PC-9 (cell line): ENCODE measurements around the gene SIGLEC7. TPM values are rescaled to one million over a fixed set of nuclear protein-coding genes. Genes with fewer than 3 reads are reported as not detected.

ENCODE experiments used
- BruUV-seq: library from RNA; stranded (reverse); fragments of 400-500 nt; replicated peaks from 2 replicates; lab custom pipeline; 2021; lab: Mats Ljungman, UMichigan
- CTCF ChIA-PET: fragments of 300-600 bp; sonication (Branson Sonifier 250); formaldehyde crosslinking; loops from one replicate; lab custom pipeline; 2022; ENCODE audit warnings: antibody characterized with exemption; lab: Charles Lee
- POLR2A ChIA-PET: fragments of 300-600 bp; sonication (Branson Sonifier 250); formaldehyde crosslinking; loops from one replicate; lab custom pipeline; 2022; ENCODE audit warnings: antibody characterized with exemption; ENCODE audit not compliant: unreplicated experiment; lab: Charles Lee
- DNase-seq, 2 experiments: peaks; one replicate each; pipeline versions ENCODE4 v3.0.0 to v3.0.0-alpha.2; 2015 to 2022; ENCODE audit warnings: mixed read lengths in 1 of 2
- H2AFZ ChIP-seq: fragments of 200-600 bp; sonication (generic); 2 replicates; pipeline ENCODE4 v1.8.1; 2017; ENCODE audit warnings: antibody characterized with exemption
- H3F3A ChIP-seq: fragments of 200-600 bp; sonication (generic); 2 replicates; pipeline ENCODE4 v1.8.1; 2017; ENCODE audit warnings: antibody characterized with exemption, mild to moderate bottlenecking, low read depth; ENCODE audit not compliant: insufficient read depth
- H3K27ac ChIP-seq: fragments of 200-600 bp; sonication (generic); 2 replicates; pipeline ENCODE4 v1.6.1; 2016; ENCODE audit warnings: mixed run types
- H3K27me3 ChIP-seq: fragments of 200-600 bp; sonication (generic); 2 replicates; pipeline ENCODE4 v1.6.1; 2016; ENCODE audit warnings: low read depth, mixed run types; ENCODE audit not compliant: insufficient read depth
- H3K36me3 ChIP-seq: fragments of 200-600 bp; sonication (generic); 2 replicates; pipeline ENCODE4 v1.6.1; 2016; ENCODE audit warnings: low read depth, mixed run types
- H3K4me1 ChIP-seq: fragments of 200-600 bp; sonication (generic); replicated peaks from 2 replicates; pipeline ENCODE4 v1.6.1; 2016; ENCODE audit warnings: mixed run types; ENCODE audit not compliant: insufficient read depth
- H3K4me2 ChIP-seq: fragments of 200-600 bp; sonication (generic); 2 replicates; pipeline ENCODE4 v1.6.1; 2017; ENCODE audit warnings: mixed run types
- H3K4me3 ChIP-seq: fragments of 200-600 bp; sonication (generic); 2 replicates; pipeline ENCODE4 v1.6.1; 2016; ENCODE audit warnings: mixed run types
- H3K79me2 ChIP-seq: fragments of 200-600 bp; sonication (generic); 2 replicates; pipeline ENCODE4 v1.6.1; 2017; ENCODE audit warnings: low read depth, mixed run types
- H3K9me2 ChIP-seq: fragments of 200-600 bp; sonication (generic); 2 replicates; pipeline ENCODE4 v1.8.1; 2017; ENCODE audit warnings: mild to moderate bottlenecking; ENCODE audit not compliant: insufficient read depth
- H3K9me3 ChIP-seq: fragments of 200-600 bp; sonication (generic); 2 replicates; pipeline ENCODE4 v1.8.1; 2016; ENCODE audit warnings: low read depth; ENCODE audit not compliant: insufficient read depth
- H4K20me1 ChIP-seq: fragments of 200-600 bp; sonication (generic); 2 replicates; pipeline ENCODE4 v1.8.1; 2017; ENCODE audit not compliant: insufficient read depth
- EZH2 ChIP-seq: fragments of 200-600 bp; sonication (generic); IDR thresholded peaks from 2 replicates; pipeline ENCODE4 v1.8.0; 2017; ENCODE audit warnings: antibody characterized with exemption, low read depth
- intact Hi-C: fragments of 100-400 bp; cut with micrococcal nuclease; formaldehyde crosslinking; loops from one replicate; pipeline ENCODE4 v1.10.0; 2022; ENCODE audit not compliant: unreplicated experiment
- total RNA-seq: library from RNA; stranded (reverse); gene quantifications from 2 replicates; pipeline ENCODE4 v1.2.3, GENCODE V29; 2021
- TF ChIP-seq, protein P1 (sequence below): fragments of 200-600 bp; sonication (generic); conservative IDR thresholded peaks from 2 replicates; pipeline ENCODE4 v1.6.1; 2017; ENCODE audit warnings: mixed run types, antibody characterized with exemption, mild to moderate bottlenecking, moderate library complexity

SIGLEC7 gene
- total RNA-seq, 1 experiment from 2014 or later, result not detected

DNA sequence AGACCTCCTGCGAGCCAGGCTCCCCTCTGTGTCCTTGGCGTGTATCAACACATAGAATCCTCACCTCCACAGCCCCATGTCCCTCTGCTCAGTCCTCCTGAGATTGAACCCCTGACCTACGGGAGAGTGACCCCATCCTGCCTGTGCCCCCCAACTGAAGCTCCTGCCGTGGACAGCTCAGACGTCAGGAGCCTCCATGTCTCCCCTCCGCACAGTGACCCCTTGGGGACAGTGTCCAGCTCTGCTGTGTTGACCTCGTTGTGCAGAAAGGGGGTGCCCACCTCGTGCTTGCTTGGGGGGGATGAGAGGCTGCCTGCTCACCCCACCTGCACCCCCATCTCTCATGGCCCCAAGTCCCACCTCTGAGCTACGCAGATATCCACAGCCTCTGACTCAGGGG lies 17.9 kb upstream of the SIGLEC7 start:
- H3K79me2 ChIP-seq, result no peaks in the 10 kb centered on the region
- CTCF ChIA-PET, result no interaction called here

DNA sequence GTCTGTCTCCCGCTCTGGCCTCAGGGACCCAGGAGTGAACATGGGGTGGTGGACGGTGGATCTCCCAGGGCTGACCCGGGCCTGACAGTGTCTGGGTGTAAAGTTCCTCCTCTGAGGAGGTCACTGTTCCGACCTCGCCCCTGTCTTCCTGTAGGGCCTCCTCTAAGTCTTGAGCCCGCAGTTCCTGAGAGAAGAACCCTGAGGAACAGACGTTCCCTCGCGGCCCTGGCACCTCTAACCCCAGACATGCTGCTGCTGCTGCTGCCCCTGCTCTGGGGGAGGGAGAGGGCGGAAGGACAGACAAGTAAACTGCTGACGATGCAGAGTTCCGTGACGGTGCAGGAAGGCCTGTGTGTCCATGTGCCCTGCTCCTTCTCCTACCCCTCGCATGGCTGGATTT lies 17.4 kb upstream of the SIGLEC7 start, which contains the start of gene SIGLEC9:
SIGLEC9 (plus strand) TSS at position 178 of the 400 bp plus-strand sequence; CDS start at position 247, 69 bp downstream.
- intact Hi-C loops, result no loop called here
- H3K4me2 ChIP-seq, result no peak within 1 kb of the TSS
- TF ChIP-seq, protein P1, sequence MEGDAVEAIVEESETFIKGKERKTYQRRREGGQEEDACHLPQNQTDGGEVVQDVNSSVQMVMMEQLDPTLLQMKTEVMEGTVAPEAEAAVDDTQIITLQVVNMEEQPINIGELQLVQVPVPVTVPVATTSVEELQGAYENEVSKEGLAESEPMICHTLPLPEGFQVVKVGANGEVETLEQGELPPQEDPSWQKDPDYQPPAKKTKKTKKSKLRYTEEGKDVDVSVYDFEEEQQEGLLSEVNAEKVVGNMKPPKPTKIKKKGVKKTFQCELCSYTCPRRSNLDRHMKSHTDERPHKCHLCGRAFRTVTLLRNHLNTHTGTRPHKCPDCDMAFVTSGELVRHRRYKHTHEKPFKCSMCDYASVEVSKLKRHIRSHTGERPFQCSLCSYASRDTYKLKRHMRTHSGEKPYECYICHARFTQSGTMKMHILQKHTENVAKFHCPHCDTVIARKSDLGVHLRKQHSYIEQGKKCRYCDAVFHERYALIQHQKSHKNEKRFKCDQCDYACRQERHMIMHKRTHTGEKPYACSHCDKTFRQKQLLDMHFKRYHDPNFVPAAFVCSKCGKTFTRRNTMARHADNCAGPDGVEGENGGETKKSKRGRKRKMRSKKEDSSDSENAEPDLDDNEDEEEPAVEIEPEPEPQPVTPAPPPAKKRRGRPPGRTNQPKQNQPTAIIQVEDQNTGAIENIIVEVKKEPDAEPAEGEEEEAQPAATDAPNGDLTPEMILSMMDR, result no peak
- TF ChIP-seq EZH2, result no peak
- H3K79me2 ChIP-seq, result no peaks in the 10 kb centered on the region
- no peak for DNase-seq
- ChIA-PET CTCF (no interaction called here), POLR2A (no interaction called here)
- H2AFZ ChIP-seq, result no peak within 1 kb of the TSS
- no peaks in the 10 kb centered on the region for H3K9me2 ChIP-seq
- peaks cover 4% of the 10 kb centered on the region; the same call in 1 of the 2 replicates for H3F3A ChIP-seq
- peaks cover 97% of the 10 kb centered on the region for H3K27me3 ChIP-seq
- no TSS peak for BruUV-seq
- H3K4me1 ChIP-seq, result 0 out of 2 replicates have a peak, but pooled peaks cover 9% of the 10 kb centered on the region
- H3K4me3 ChIP-seq, result no peak within 1 kb of the TSS
- H4K20me1 ChIP-seq, result no peaks in the 10 kb centered on the region
- H3K9me3 ChIP-seq, result no peaks in the 10 kb centered on the region
- no peaks in the 10 kb centered on the region for H3K36me3 ChIP-seq
- H3K27ac ChIP-seq, result no peak within 1 kb of the TSS

More for the DNA sequence above, 17.9 kb upstream of the SIGLEC7 start:
- H3K27me3 ChIP-seq, result peaks cover 97% of the 10 kb centered on the region
- H3K9me3 ChIP-seq, result no peaks in the 10 kb centered on the region
- no peaks in the 10 kb centered on the region for H3K9me2 ChIP-seq
- TF ChIP-seq, protein P1, result no peak
- no peak for TF ChIP-seq EZH2
- no peak overlapping the region for H3K4me3 ChIP-seq
- no TSS peak for BruUV-seq
- no peak overlapping the region for H3K27ac ChIP-seq
- POLR2A ChIA-PET, result no interaction called here
- no peak for DNase-seq
- intact Hi-C loops, result no loop called here
- no peak overlapping the region for H3K4me2 ChIP-seq
- H3K36me3 ChIP-seq, result no peaks in the 10 kb centered on the region
- H3K4me1 ChIP-seq, result 0 out of 2 replicates have a peak, but pooled peaks cover 7% of the 10 kb centered on the region
- peaks cover 4% of the 10 kb centered on the region; the same call in 1 of the 2 replicates for H3F3A ChIP-seq
- no peak overlapping the region for H2AFZ ChIP-seq
- H4K20me1 ChIP-seq, result no peaks in the 10 kb centered on the region

DNA sequence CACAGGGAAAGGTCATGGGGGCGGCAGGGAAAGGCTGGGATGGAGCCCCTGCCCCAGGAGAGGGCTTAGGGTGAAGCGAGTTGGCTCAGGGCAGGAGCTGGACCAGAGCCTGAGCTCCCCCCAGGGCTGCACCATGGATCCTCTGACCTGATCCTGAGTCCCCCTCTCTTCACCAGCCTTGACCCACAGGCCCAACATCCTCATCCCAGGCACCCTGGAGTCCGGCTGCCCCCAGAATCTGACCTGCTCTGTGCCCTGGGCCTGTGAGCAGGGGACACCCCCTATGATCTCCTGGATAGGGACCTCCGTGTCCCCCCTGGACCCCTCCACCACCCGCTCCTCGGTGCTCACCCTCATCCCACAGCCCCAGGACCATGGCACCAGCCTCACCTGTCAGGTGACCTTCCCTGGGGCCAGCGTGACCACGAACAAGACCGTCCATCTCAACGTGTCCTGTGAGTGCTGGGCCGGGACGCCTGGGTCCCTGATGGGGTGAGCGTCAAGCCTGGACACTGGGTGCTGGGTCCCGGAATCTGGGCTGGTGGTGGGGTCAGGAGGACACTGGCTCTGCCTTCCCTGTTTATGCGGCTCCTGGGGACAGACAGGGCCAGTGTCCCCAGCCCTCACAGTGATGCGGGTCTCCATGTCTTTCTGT lies 16.6 kb upstream of the SIGLEC7 start:
- Histone ChIP-seq H3K27me3 (peaks cover 97% of the 10 kb centered on the region), H3K4me1 (0 out of 2 replicates have a peak, but pooled peaks cover 9% of the 10 kb centered on the region), H3K4me3 (no peak overlapping the region), H4K20me1 (no peaks in the 10 kb centered on the region), H3K4me2 (no peak overlapping the region), H3F3A (peaks cover 4% of the 10 kb centered on the region; the same call in 1 of the 2 replicates), H2AFZ (no peak overlapping the region), H3K79me2 (no peaks in the 10 kb centered on the region), H3K27ac (no peak overlapping the region), H3K9me2 (no peaks in the 10 kb centered on the region), H3K9me3 (no peaks in the 10 kb centered on the region), H3K36me3 (no peaks in the 10 kb centered on the region)
- BruUV-seq, result no TSS peak
- intact Hi-C loops, result no loop called here
- no peak for DNase-seq
- TF ChIP-seq, protein P1, result no peak
- no peak for TF ChIP-seq EZH2
- ChIA-PET CTCF (no interaction called here), POLR2A (no interaction called here)
